ENCODE results near the gene NKAIN2.

- TF ChIP-seq CTCF (conservative IDR thresholded peaks at IDR 0.05 in 1 of 2, IDR thresholded peaks at IDR 0.05 in 1 of 2; ENCODE audit: extremely low read depth in 1 of 2, insufficient read depth in 1 of 2, low read depth in 1 of 2, low read length in 2 of 2) (no peak), EZH2 (IDR thresholded peaks at IDR 0.05; ENCODE audit: borderline replicate concordance, low read length) (no peak)
These were observed 716.8 kb downstream of the NKAIN2 start for GRCh38 chr6:124520514-124520913.

Measured in mammary epithelial cell (primary cell).